HFF-Myc (cell line): Measurements from ENCODE around the gene PRELP.

Source experiments
- DNase-seq: peaks from one replicate; pipeline ENCODE4 v3.0.0-alpha.2; 2011; ENCODE audit warnings: low read depth; ENCODE audit errors: extremely low read depth
- H3K4me3 ChIP-seq: replicated peaks from 2 replicates; pipeline ENCODE4 v1.5.1; 2011; ENCODE audit warnings: low read depth, mild to moderate bottlenecking, control low read depth, low read length
- TF ChIP-seq, protein P1 (sequence below): IDR thresholded peaks from 2 replicates; pipeline ENCODE4 v1.5.1; 2012; ENCODE audit warnings: mild to moderate bottlenecking, low read depth, low read length, control low read depth; ENCODE audit errors: missing control alignments

Gene PRELP

DNA sequence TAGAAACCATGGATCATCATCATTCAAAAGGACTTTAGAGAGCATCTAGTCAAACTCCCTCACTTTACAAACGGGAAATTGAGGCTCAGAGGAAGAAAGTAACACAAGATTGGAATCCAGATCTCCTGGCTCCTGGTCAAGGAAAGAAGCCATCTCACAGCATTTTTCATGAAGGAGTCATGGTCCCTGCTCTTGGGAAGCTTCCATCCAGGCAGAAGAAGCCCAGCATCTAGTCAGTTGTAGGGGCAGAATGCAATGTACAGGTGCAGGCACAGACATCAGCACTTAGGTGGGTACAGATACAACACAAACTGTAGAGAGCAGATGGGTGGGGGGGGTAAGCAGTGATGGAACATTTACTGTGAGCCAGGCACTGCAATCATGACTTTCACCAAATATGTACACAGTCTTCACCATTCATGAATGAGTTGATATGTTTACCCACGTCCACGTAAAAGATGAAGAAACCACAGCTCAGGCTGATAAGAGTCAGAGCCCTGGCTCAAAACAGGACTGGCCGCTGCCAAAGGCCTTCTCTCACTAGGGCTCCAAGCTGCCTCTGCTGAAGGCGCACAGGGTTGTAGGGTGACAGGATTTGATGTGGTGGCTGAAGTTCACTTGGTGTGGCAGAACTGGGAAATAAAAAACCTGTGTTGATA lies 62.3 kb downstream of the PRELP start:
- no peak overlapping the region for H3K4me3 ChIP-seq
- no peak for DNase-seq
- TF ChIP-seq, protein P1, sequence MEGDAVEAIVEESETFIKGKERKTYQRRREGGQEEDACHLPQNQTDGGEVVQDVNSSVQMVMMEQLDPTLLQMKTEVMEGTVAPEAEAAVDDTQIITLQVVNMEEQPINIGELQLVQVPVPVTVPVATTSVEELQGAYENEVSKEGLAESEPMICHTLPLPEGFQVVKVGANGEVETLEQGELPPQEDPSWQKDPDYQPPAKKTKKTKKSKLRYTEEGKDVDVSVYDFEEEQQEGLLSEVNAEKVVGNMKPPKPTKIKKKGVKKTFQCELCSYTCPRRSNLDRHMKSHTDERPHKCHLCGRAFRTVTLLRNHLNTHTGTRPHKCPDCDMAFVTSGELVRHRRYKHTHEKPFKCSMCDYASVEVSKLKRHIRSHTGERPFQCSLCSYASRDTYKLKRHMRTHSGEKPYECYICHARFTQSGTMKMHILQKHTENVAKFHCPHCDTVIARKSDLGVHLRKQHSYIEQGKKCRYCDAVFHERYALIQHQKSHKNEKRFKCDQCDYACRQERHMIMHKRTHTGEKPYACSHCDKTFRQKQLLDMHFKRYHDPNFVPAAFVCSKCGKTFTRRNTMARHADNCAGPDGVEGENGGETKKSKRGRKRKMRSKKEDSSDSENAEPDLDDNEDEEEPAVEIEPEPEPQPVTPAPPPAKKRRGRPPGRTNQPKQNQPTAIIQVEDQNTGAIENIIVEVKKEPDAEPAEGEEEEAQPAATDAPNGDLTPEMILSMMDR = no peak

DNA sequence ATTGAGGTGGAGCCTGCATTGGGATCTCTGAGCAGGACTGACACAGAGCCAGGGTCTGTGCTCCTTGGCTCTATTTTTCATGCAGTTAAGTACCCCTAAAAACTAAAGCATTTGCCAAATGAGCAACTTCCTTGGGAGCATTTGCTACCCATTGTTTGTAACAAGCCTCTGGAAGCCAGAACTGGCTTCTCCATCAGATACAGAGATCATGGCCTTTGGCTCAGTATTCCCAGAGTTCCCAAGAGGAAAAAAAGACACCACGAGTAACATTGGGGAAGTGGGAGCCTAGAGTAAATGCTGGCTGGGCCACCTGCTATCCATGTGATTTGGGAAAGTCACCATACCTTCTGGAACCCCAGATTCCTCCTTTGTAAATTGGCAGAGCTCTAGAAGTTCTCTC lies 63.1 kb downstream of the PRELP start:
- TF ChIP-seq, protein P1 = no peak
- DNase-seq = no peak
- no peak overlapping the region for H3K4me3 ChIP-seq

DNA sequence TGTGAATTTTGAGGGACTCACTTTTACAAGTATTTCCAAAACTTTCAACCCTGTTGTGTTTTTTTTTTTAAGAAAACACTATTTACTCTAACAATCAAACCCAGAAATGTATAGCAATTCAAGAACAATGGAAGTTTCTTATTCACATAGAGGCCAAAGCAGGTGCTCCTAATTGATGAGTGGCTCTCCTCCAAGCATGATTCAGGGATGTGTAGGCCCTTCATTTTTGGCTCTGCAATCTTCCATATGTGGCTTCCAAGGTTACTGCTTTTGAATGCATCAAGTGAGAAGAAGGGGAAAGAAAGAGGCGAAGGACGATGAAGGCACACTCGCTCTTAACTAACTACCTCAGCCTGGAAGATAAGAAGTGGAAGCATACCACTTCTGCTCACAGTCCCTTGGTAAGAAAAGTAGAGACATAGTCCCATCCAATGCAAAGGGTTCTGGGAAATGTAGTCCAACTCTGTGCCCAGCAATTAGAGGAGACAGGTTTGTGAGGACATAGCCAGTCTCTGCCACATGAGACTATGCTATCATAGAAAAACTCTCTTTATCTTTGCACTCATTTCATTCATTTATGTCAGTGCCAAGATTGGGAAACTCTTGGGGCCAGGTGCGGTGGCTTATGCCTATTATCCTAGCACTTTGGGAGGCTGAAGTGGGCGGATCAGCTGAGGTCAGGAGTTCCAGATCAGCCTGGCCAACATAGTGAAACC lies 64.4 kb downstream of the PRELP start:
- H3K4me3 ChIP-seq = no peak overlapping the region
- TF ChIP-seq, protein P1 = no peak

More for the DNA sequence above, 64.4 kb downstream of the PRELP start:
- DNase-seq = no peak
